ENCODE data around the gene CD70.
"Not testable (repeated sequence)": the region's sequence is repeated elsewhere in the genome, so short reads cannot be mapped to it uniquely, and the experiment has no call there.

CD70 gene

GRCh38 chr19:6590827-6591319 is at the start of gene CD70:
Gene CD70 (minus strand): TSS chr19:6591150. CDS start chr19:6591002, 148 bp downstream.
- no peak for DNase-seq (ENCODE audit: low spot score)

- DNase-seq (ENCODE audit: low spot score): not testable (repeated sequence)
Observed at GRCh38 chr19:6640333-6640732, 49.4 kb upstream of the CD70 start.

GRCh38 chr19:6639439-6639838 is 48.5 kb upstream of the CD70 start:
- DNase-seq (ENCODE audit: low spot score): no peak

- DNase-seq (ENCODE audit: low spot score): not testable (repeated sequence)
Observed at GRCh38 chr19:6633456-6633813, 42.5 kb upstream of the CD70 start.

- DNase-seq (ENCODE audit: low spot score): not testable (repeated sequence)
Observed at GRCh38 chr19:6632747-6633455, 42.0 kb upstream of the CD70 start.

GRCh38 chr19:6632002-6632621 is 41.2 kb upstream of the CD70 start:
- DNase-seq (ENCODE audit: low spot score): peak; percentile 46

GRCh38 chr19:6626764-6627163 is 35.8 kb upstream of the CD70 start:
- no peak for DNase-seq (ENCODE audit: low spot score)

- no peak for DNase-seq (ENCODE audit: low spot score)
Observed at GRCh38 chr19:6617374-6617773, 26.4 kb upstream of the CD70 start.

- DNase-seq (ENCODE audit: low spot score): peak; percentile 70
Observed at GRCh38 chr19:6616011-6616410, 25.1 kb upstream of the CD70 start.

- DNase-seq (ENCODE audit: low spot score): no peak
Observed at GRCh38 chr19:6613711-6614110, 22.8 kb upstream of the CD70 start.

GRCh38 chr19:6610934-6611852 is 20.2 kb upstream of the CD70 start:
- peak; percentile 79 for DNase-seq (ENCODE audit: low spot score)

- no peak for DNase-seq (ENCODE audit: low spot score)
Observed at GRCh38 chr19:6608940-6609339, 18.0 kb upstream of the CD70 start.

- DNase-seq (ENCODE audit: low spot score): not testable (repeated sequence)
Observed at GRCh38 chr19:6608146-6608545, 17.2 kb upstream of the CD70 start.

- not testable (repeated sequence) for DNase-seq (ENCODE audit: low spot score)
Observed at GRCh38 chr19:6606276-6607070, 15.5 kb upstream of the CD70 start.

- DNase-seq (ENCODE audit: low spot score): no peak
Observed at GRCh38 chr19:6604906-6605305, 14.0 kb upstream of the CD70 start.

- no peak for DNase-seq (ENCODE audit: low spot score)
Observed at GRCh38 chr19:6602729-6603114, 11.8 kb upstream of the CD70 start.

GRCh38 chr19:6601537-6602052 is 10.6 kb upstream of the CD70 start:
- not testable (repeated sequence) for DNase-seq (ENCODE audit: low spot score)

- DNase-seq (ENCODE audit: low spot score): not testable (repeated sequence)
Observed at GRCh38 chr19:6600951-6601536, 10.1 kb upstream of the CD70 start.

GRCh38 chr19:6599866-6600454 is 9.0 kb upstream of the CD70 start:
- DNase-seq (ENCODE audit: low spot score): no peak

GRCh38 chr19:6598254-6598892 is 7.4 kb upstream of the CD70 start:
- not testable (repeated sequence) for DNase-seq (ENCODE audit: low spot score)
